Activated CD4-positive, alpha-beta T cell treated with anti-CD3 and anti-CD28 coated beads, Interleukin-2, amount 10 ng/mL, durations not matched to agents 7 days and 5 days (primary cell): ENCODE measurements around the gene ARVCF. TPM values are rescaled to one million over a fixed set of nuclear protein-coding genes. Genes with fewer than 3 reads are reported as not detected.

ENCODE experiments used
- CTCF ChIA-PET: fragments of 350-600 bp; sonication (Branson Sonifier 250); formaldehyde crosslinking; loops from one replicate; lab custom pipeline; 2021; ENCODE audit warnings: antibody characterized with exemption; lab: Charles Lee
- POLR2A ChIA-PET: fragments of 350-600 bp; sonication (Branson Sonifier 250); formaldehyde crosslinking; loops from one replicate; lab custom pipeline; 2021; ENCODE audit warnings: antibody characterized with exemption; lab: Charles Lee
- DNase-seq: peaks from one replicate; pipeline ENCODE4 v3.0.0-alpha.2; 2020
- H3K27ac Mint-ChIP-seq: one replicate; pipeline ENCODE4 v1.8.0; 2021; ENCODE audit warnings: mild to moderate bottlenecking, moderate library complexity, mixed read lengths
- H3K27me3 Mint-ChIP-seq: one replicate; pipeline ENCODE4 v1.8.0; 2021; ENCODE audit warnings: mixed read lengths
- H3K36me3 Mint-ChIP-seq: one replicate; pipeline ENCODE4 v1.8.0; 2021; ENCODE audit warnings: low read depth, mixed read lengths
- H3K4me1 Mint-ChIP-seq: one replicate; pipeline ENCODE4 v1.8.0; 2021; ENCODE audit warnings: mixed read lengths
- H3K4me3 Mint-ChIP-seq: one replicate; pipeline ENCODE4 v1.8.0; 2021; ENCODE audit warnings: mild to moderate bottlenecking, moderate library complexity, mixed read lengths
- H3K9me3 Mint-ChIP-seq: one replicate; pipeline ENCODE4 v1.8.0; 2021; ENCODE audit warnings: mixed read lengths
- total RNA-seq, 2 experiments: library from RNA; stranded (reverse); gene quantifications; one replicate each; pipeline ENCODE4 v1.2.3, GENCODE V29; 2021

ARVCF gene
- total RNA-seq, 2 experiments from 2014 or later, result 0.89 to 1.2 TPM

DNA sequence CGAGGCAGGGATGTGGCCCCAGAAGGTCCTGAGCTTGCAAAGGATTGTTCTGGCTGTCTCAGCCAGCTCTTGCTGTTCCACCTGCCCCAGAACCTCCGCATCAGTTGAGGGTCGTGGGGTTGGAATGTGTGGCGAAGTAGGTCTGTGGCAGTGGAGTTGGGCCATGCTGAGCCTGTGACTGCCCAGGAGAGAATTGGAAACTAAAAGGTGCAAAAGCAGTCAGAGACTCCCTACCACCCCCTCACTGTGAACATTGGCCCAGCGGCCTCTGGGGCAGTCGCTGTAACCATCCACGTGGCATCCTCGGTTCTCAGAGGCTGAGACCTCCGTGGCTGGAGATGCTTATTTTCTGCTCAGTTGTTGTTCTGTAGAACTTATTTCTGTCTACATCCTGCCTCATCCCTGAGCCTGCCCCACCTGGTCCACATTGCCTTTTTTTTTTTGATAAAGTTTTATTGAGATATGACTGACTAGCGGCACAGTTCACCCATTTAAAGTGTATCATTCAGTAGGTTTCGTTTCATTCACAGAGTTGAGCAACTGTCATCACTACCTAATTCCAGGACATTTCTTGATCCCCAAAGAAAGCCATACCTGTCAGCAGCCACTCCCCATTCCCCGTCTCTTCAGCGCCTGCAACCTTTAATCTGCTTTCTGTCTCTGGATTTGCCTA, 41.1 kb upstream of the ARVCF start:
- CTCF ChIA-PET, result interaction anchor here (1.3 kb wide), 1 partner anchor 17 kb away, joined by 3 read pairs; no protein-coding TSS in a partner anchor
- Mint-ChIP-seq H3K27me3 (no peaks in the 10 kb centered on the region), H3K4me1 (peaks cover 9% of the 10 kb centered on the region), H3K27ac (no peak overlapping the region), H3K36me3 (peaks cover 10% of the 10 kb centered on the region), H3K4me3 (no peak overlapping the region), H3K9me3 (no peaks in the 10 kb centered on the region)
- POLR2A ChIA-PET, result interaction anchor here (0.6 kb wide), 1 partner anchor 573 kb away, joined by 4 read pairs; no protein-coding TSS in a partner anchor
- no peak for DNase-seq

DNA sequence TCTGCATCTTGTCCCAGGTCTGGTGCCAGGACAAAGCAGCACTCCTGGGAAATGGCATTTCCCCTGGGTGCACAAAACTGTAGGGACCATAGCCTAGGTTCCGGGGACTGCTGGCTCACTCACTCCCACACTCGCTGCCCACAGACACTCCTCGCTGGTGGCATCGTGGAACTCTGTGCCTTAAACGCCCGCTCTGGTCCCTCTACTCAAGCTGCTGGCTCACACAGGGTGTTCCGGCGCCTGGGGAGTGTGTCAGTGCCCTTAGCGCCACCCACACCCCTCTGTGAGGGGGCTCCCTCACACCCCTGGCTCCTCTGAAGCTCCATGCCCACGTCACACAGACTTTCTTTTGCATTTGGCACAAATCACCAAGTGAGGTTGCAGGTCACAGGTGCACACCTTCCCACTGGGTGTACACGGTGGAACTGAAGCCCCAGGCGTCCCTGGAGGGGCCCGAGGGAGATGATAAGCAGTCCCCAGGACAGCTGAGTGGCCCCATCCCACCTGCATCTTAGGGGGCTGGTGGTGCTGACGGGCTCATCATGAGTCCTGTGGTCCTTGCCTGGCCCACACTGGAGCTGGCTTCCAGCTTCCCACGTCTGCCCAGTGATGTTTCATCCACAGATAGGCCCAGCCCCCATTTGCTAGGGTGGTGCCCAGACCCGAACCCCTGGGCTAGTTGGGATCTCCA, 40.2 kb upstream of the ARVCF start:
- H3K4me1 Mint-ChIP-seq, result peaks cover 9% of the 10 kb centered on the region
- H3K9me3 Mint-ChIP-seq, result no peaks in the 10 kb centered on the region
- H3K27ac Mint-ChIP-seq, result no peak overlapping the region
- no peak for DNase-seq
- H3K4me3 Mint-ChIP-seq, result no peak overlapping the region
- peaks cover 10% of the 10 kb centered on the region for H3K36me3 Mint-ChIP-seq
- POLR2A ChIA-PET, result no interaction called here
- no peaks in the 10 kb centered on the region for H3K27me3 Mint-ChIP-seq
- CTCF ChIA-PET, result interaction anchor here (1.3 kb wide), 1 partner anchor 16 kb away, joined by 3 read pairs; no protein-coding TSS in a partner anchor

- DNase-seq, result no peak
- Mint-ChIP-seq H3K4me1 (peaks cover 9% of the 10 kb centered on the region), H3K36me3 (peaks cover 10% of the 10 kb centered on the region), H3K9me3 (no peaks in the 10 kb centered on the region), H3K4me3 (no peak overlapping the region), H3K27ac (no peak overlapping the region), H3K27me3 (no peaks in the 10 kb centered on the region)
- ChIA-PET CTCF (no interaction called here), POLR2A (no interaction called here)
Observed at GRCh38 chr22:20056161-20056560, 39.5 kb upstream of the ARVCF start.

GRCh38 chr22:20055654-20056053, 39.0 kb upstream of the ARVCF start:
- ChIA-PET CTCF (no interaction called here), POLR2A (no interaction called here)
- no peak for DNase-seq
- no peaks in the 10 kb centered on the region for H3K27me3 Mint-ChIP-seq
- peaks cover 10% of the 10 kb centered on the region for H3K36me3 Mint-ChIP-seq
- H3K27ac Mint-ChIP-seq, result no peak overlapping the region
- H3K4me3 Mint-ChIP-seq, result no peak overlapping the region
- peaks cover 9% of the 10 kb centered on the region for H3K4me1 Mint-ChIP-seq
- no peaks in the 10 kb centered on the region for H3K9me3 Mint-ChIP-seq

DNA sequence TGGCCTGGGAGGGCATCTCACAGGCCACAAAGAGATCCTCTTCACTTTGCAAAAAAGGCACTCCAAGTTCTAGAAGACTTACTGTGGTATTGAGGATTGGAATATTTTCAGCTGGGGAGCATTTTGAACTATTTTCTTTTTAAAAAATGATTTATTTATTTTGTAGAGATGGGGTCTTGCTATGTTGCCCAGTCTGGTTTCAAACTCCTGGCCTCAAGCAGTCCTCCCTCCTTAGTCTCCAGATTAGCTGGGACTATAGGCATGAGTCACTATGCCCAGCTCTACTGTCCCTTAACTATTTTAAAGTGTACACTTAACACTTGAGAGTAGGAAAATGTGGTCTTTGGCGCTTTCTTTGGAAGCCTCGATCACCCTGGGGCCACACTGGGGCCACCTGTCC, 38.5 kb upstream of the ARVCF start:
- Mint-ChIP-seq H3K4me1 (peaks cover 9% of the 10 kb centered on the region), H3K4me3 (no peak overlapping the region), H3K36me3 (peaks cover 10% of the 10 kb centered on the region), H3K9me3 (no peaks in the 10 kb centered on the region), H3K27me3 (no peaks in the 10 kb centered on the region), H3K27ac (no peak overlapping the region)
- ChIA-PET POLR2A (no interaction called here), CTCF (no interaction called here)
- no peak for DNase-seq

DNA sequence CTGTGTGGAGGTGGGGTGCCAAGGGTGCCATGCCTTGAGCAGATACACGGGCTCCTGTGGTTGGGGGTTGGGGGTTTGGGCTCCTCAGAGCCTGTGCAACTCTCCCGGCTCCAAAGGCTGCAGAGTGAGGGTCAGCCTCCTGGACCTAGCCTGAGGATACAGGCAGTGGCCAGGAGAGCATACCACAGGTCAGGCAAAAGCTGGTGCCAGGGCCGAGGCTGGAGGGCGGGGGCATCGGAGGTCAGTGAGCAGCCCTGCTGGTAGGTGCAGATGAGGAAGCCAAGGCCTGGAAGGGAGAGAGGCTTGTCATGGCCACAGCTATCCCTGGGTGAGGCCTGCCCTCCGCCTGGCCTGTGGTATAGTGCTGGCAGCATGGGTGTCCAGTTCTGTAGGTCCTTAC, 37.9 kb upstream of the ARVCF start:
- Mint-ChIP-seq H3K36me3 (peaks cover 13% of the 10 kb centered on the region), H3K9me3 (no peaks in the 10 kb centered on the region), H3K4me1 (peaks cover 9% of the 10 kb centered on the region), H3K27ac (no peak overlapping the region), H3K27me3 (no peaks in the 10 kb centered on the region), H3K4me3 (no peak overlapping the region)
- CTCF ChIA-PET, result no interaction called here
- DNase-seq, result no peak
- POLR2A ChIA-PET, result no interaction called here

GRCh38 chr22:20054034-20054427, 37.4 kb upstream of the ARVCF start:
- H3K9me3 Mint-ChIP-seq, result peaks cover 2% of the 10 kb centered on the region
- H3K36me3 Mint-ChIP-seq, result peaks cover 15% of the 10 kb centered on the region
- no peaks in the 10 kb centered on the region for H3K27me3 Mint-ChIP-seq
- H3K27ac Mint-ChIP-seq, result no peak overlapping the region
- H3K4me1 Mint-ChIP-seq, result peaks cover 5% of the 10 kb centered on the region
- ChIA-PET POLR2A (no interaction called here), CTCF (no interaction called here)
- no peak for DNase-seq
- H3K4me3 Mint-ChIP-seq, result no peak overlapping the region

- H3K9me3 Mint-ChIP-seq, result peaks cover 6% of the 10 kb centered on the region
- H3K36me3 Mint-ChIP-seq, result peaks cover 15% of the 10 kb centered on the region
- no peak overlapping the region for H3K4me3 Mint-ChIP-seq
- no peak overlapping the region for H3K27ac Mint-ChIP-seq
- H3K27me3 Mint-ChIP-seq, result no peaks in the 10 kb centered on the region
- DNase-seq, result no peak
- no peaks in the 10 kb centered on the region for H3K4me1 Mint-ChIP-seq
- POLR2A ChIA-PET, result no interaction called here
- CTCF ChIA-PET, result interaction anchor here (1.3 kb wide), 1 partner anchor 40 kb away, joined by 3 read pairs; no protein-coding TSS in a partner anchor
Observed at GRCh38 chr22:20053407-20054033, 36.9 kb upstream of the ARVCF start.

GRCh38 chr22:20052309-20053259, 36.0 kb upstream of the ARVCF start:
- POLR2A ChIA-PET, result no interaction called here
- CTCF ChIA-PET, result interaction anchor here (1.3 kb wide), 1 partner anchor 39 kb away, joined by 3 read pairs; no protein-coding TSS in a partner anchor
- no peaks in the 10 kb centered on the region for H3K27me3 Mint-ChIP-seq

GRCh38 chr22:20051927-20052308, 35.3 kb upstream of the ARVCF start:
- Mint-ChIP-seq H3K4me3 (no peak overlapping the region), H3K36me3 (peaks cover 26% of the 10 kb centered on the region), H3K27ac (peak overlapping the region; percentile 31), H3K27me3 (no peaks in the 10 kb centered on the region), H3K4me1 (no peaks in the 10 kb centered on the region), H3K9me3 (peaks cover 14% of the 10 kb centered on the region)
- ChIA-PET CTCF (interaction anchor here (1.3 kb wide), 1 partner anchor 39 kb away, joined by 3 read pairs; no protein-coding TSS in a partner anchor), POLR2A (no interaction called here)
- DNase-seq, result no peak

More at GRCh38 chr22:20052309-20053259, 36.0 kb upstream of the ARVCF start:
- Mint-ChIP-seq H3K27ac (peak overlapping the region; percentile 31), H3K9me3 (peaks cover 12% of the 10 kb centered on the region), H3K36me3 (peaks cover 22% of the 10 kb centered on the region), H3K4me3 (no peak overlapping the region), H3K4me1 (no peaks in the 10 kb centered on the region)
- DNase-seq, result no peak

DNA sequence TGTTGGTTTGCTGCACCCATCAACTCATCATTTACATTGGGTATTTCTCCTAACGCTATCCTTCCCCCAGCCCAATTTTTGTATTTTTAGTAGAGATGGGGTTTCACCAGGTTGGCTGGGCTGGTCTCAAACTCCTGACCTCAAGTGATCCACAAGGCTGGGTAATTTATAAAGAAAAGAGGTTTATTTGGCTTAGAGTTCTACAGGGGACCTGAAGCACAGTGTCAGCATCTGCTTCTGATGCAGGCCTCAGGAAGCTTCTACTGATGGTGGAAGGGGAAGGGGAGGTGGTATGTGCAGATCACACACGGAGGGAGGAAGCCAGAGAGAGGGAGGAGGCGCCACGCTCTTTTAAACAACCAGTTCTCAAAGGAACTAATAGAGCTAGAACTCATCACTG, 30.1 kb upstream of the ARVCF start:
- no peaks in the 10 kb centered on the region for H3K27me3 Mint-ChIP-seq
- no peak overlapping the region for H3K27ac Mint-ChIP-seq
- DNase-seq, result no peak
- peaks cover 17% of the 10 kb centered on the region for H3K9me3 Mint-ChIP-seq
- peaks cover 36% of the 10 kb centered on the region for H3K36me3 Mint-ChIP-seq
- H3K4me3 Mint-ChIP-seq, result no peak overlapping the region
- CTCF ChIA-PET, result no interaction called here
- POLR2A ChIA-PET, result no interaction called here
- no peaks in the 10 kb centered on the region for H3K4me1 Mint-ChIP-seq

DNA sequence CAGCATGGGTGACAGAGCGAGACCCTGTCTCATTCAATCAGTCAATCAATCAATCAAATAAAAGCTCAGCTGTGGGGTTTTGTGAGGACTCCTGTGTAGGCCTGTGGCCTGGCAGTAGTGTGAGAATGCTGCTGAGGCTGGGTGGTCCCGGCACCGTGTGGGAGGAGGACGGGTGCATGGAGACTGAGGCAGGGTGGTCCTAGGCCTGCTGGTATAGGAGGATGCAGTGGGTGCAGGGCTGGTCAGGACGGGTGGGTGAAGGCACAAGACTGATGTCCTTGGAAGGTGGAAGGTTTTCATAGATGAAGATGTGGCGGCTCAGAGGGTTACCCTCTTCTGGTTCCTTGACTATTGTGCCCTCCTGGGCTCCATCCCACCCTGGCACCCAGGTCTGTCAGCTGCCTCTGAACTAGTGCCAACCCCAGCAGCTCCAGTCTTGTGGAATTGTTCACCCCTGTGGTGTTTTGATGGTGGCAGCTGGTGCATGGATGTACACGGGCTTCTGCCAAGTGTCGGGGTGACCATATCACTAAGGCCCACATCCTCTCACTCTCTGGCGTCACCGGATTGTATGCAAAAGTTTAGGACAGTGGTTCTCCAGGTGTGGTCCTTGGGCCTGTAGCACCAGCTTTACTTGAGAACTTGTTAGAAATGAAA, 28.0 kb upstream of the ARVCF start:
- Mint-ChIP-seq H3K27me3 (no peaks in the 10 kb centered on the region), H3K4me1 (no peaks in the 10 kb centered on the region), H3K27ac (no peak overlapping the region), H3K9me3 (peaks cover 17% of the 10 kb centered on the region), H3K36me3 (peaks cover 41% of the 10 kb centered on the region), H3K4me3 (no peak overlapping the region)
- DNase-seq, result no peak
- CTCF ChIA-PET, result interaction anchor here (0.7 kb wide), 1 partner anchor 49 kb away, joined by 3 read pairs; no protein-coding TSS in a partner anchor
- POLR2A ChIA-PET, result no interaction called here
